WERI-Rb-1 (cell line): ENCODE results near the gene STUM.
"Not testable (repeated sequence)": the region's sequence is repeated elsewhere in the genome, so short reads cannot be mapped to it uniquely, and the experiment has no call there.

ENCODE experiments used
- DNase-seq: peaks from one replicate; pipeline ENCODE4 v3.0.0-alpha.2; 2020
- H3K27ac ChIP-seq: fragments of 250-450 bp; sonication (Bioruptor Pico); 2 replicates; pipeline ENCODE4 v1.5.1; 2020; ENCODE audit warnings: mild to moderate bottlenecking, moderate library complexity
- H3K27me3 ChIP-seq: fragments of 250-450 bp; sonication (Bioruptor Pico); 2 replicates; pipeline ENCODE4 v1.5.1; 2021; ENCODE audit warnings: mild to moderate bottlenecking, low read depth, moderate library complexity; ENCODE audit not compliant: insufficient read depth, severe bottlenecking
- H3K36me3 ChIP-seq: fragments of 250-450 bp; sonication (Bioruptor Pico); 2 replicates; pipeline ENCODE4 v1.5.1; 2020; ENCODE audit warnings: mild to moderate bottlenecking, moderate library complexity
- H3K4me3 ChIP-seq: 2 replicates; pipeline ENCODE4 v1.5.1; 2011; ENCODE audit warnings: low read depth, mild to moderate bottlenecking, control low read depth, low read length
- H3K9me3 ChIP-seq: fragments of 250-450 bp; sonication (Bioruptor Pico); 2 replicates; pipeline ENCODE4 v1.5.1; 2021; ENCODE audit warnings: mild to moderate bottlenecking, moderate library complexity; ENCODE audit not compliant: severe bottlenecking
- CTCF ChIP-seq: IDR thresholded peaks from 2 replicates; pipeline ENCODE4 v1.5.1; 2011; ENCODE audit warnings: low read depth, mild to moderate bottlenecking, control low read depth, inconsistent platforms, low read length

The STUM gene

GRCh38 chr1:226615876-226616275 lies 67.3 kb downstream of the STUM start:
- no peak for DNase-seq
- Histone ChIP-seq H3K27me3 (no peaks in the 10 kb centered on the region), H3K27ac (no peak overlapping the region), H3K36me3 (no peaks in the 10 kb centered on the region), H3K4me3 (no peak overlapping the region), H3K9me3 (no peaks in the 10 kb centered on the region)
- no peak for TF ChIP-seq CTCF

- no peak for TF ChIP-seq CTCF
- no peak overlapping the region for H3K27ac ChIP-seq
- DNase-seq = no peak
- no peaks in the 10 kb centered on the region for H3K27me3 ChIP-seq
- no peaks in the 10 kb centered on the region for H3K9me3 ChIP-seq
- H3K36me3 ChIP-seq = no peaks in the 10 kb centered on the region
- no peak overlapping the region for H3K4me3 ChIP-seq
These were observed 68.1 kb downstream of the STUM start for GRCh38 chr1:226616636-226617035.

GRCh38 chr1:226617109-226617508 lies 68.5 kb downstream of the STUM start:
- Histone ChIP-seq H3K4me3 (no peak overlapping the region), H3K9me3 (no peaks in the 10 kb centered on the region), H3K36me3 (no peaks in the 10 kb centered on the region), H3K27me3 (no peaks in the 10 kb centered on the region), H3K27ac (no peak overlapping the region)
- no peak for TF ChIP-seq CTCF
- no peak for DNase-seq

GRCh38 chr1:226617719-226618118 lies 69.2 kb downstream of the STUM start:
- not testable (repeated sequence) for H3K27ac ChIP-seq, H3K9me3 ChIP-seq, H3K36me3 ChIP-seq, H3K27me3 ChIP-seq, H3K4me3 ChIP-seq, DNase-seq

- Histone ChIP-seq H3K27me3 (no peaks in the 10 kb centered on the region), H3K27ac (no peak overlapping the region), H3K4me3 (no peak overlapping the region), H3K36me3 (no peaks in the 10 kb centered on the region), H3K9me3 (no peaks in the 10 kb centered on the region)
- DNase-seq = no peak
- no peak for TF ChIP-seq CTCF
These were observed 69.8 kb downstream of the STUM start for GRCh38 chr1:226618380-226618779.

- H3K27me3 ChIP-seq = no peaks in the 10 kb centered on the region
- TF ChIP-seq CTCF = no peak
- H3K27ac ChIP-seq = no peak overlapping the region
- no peaks in the 10 kb centered on the region for H3K9me3 ChIP-seq
- DNase-seq = no peak
- no peaks in the 10 kb centered on the region for H3K36me3 ChIP-seq
- H3K4me3 ChIP-seq = no peak overlapping the region
These were observed 70.5 kb downstream of the STUM start for GRCh38 chr1:226619031-226619430.
